ENCODE results near the gene MAPK14. TPM values are rescaled to one million over a fixed set of nuclear protein-coding genes. Genes with fewer than 3 reads are reported as not detected.

Gene MAPK14
- total and polyA plus RNA-seq, 10 of the 15 experiments (the other 5 are each of a cell fraction or from before 2014, with no cell fraction given) = 12.5 to 59.5 (median 43.0) TPM

GRCh38 chr6:36124881-36125280, 97.3 kb downstream of the MAPK14 start:
- ATAC-seq = no peak
- no peak overlapping the region for H3K4me3 ChIP-seq
- peaks cover 25% of the 10 kb centered on the region for H3K4me1 ChIP-seq (ENCODE audit: control insufficient read depth, insufficient read depth, low read length)
- POLR2A ChIA-PET = no interaction called here
- SMC1A ChIA-PET (ENCODE audit: uncharacterized antibody, unreplicated experiment) = interaction anchor here (0.6 to 7.8 kb wide), 4 partner anchors 56 to 783 kb away, joined by 3 to 75 read pairs (median 16); no protein-coding TSS in a partner anchor
- H3K9me3 ChIP-seq (replicated peaks; ENCODE audit: control insufficient read depth, insufficient read depth, low read length) = no peaks in the 10 kb centered on the region
- DNase-seq (ENCODE audit: low read depth, low spot score) = no peak
- RAD21 ChIA-PET (ENCODE audit: unreplicated experiment) = interaction anchor here (1.6 kb wide), 1 partner anchor 235 kb away, joined by 8 read pairs; no protein-coding TSS in a partner anchor
- TF ChIP-seq EGR1 (IDR thresholded peaks at IDR 0.05; ENCODE audit: borderline replicate concordance in 1 of 2, low read depth in 2 of 2, low read length in 2 of 2) (no peak), IRF5 (IDR thresholded peaks at IDR 0.05; ENCODE audit: borderline replicate concordance) (no peak), ZBTB33 (IDR thresholded peaks at IDR 0.05) (no peak), ZNF687 (IDR thresholded peaks at IDR 0.05) (no peak), SREBF1 (IDR thresholded peaks at IDR 0.05; ENCODE audit: low read length) (no peak), NFYB (IDR thresholded peaks at IDR 0.05; ENCODE audit: insufficient read depth, low read depth, low read length) (no peak), HDGF (IDR thresholded peaks at IDR 0.05) (no peak), CHD2 (IDR thresholded peaks at IDR 0.05; ENCODE audit: borderline replicate concordance, low read depth, low read length) (no peak), ESRRA (IDR thresholded peaks at IDR 0.05; ENCODE audit: low read length) (no peak), ZNF217 (IDR thresholded peaks at IDR 0.05) (no peak), NR2C1 (IDR thresholded peaks at IDR 0.05) (no peak), NKRF (conservative IDR thresholded peaks at IDR 0.05) (no peak), KLF5 (IDR thresholded peaks at IDR 0.05; ENCODE audit: partially characterized antibody) (no peak), SIN3A (IDR thresholded peaks at IDR 0.05; ENCODE audit: low read depth, low read length) (no peak), FOS (IDR thresholded peaks at IDR 0.05; ENCODE audit: borderline replicate concordance, extremely low read depth, insufficient read length) (no peak), RB1 (IDR thresholded peaks at IDR 0.05; ENCODE audit: borderline replicate concordance) (no peak)
- H4K20me1 ChIP-seq (ENCODE audit: control insufficient read depth, insufficient read depth) = no peaks in the 10 kb centered on the region
- H3K4me2 ChIP-seq (ENCODE audit: control insufficient read depth, insufficient read depth) = no peak overlapping the region
- intact Hi-C loops (cut with micrococcal nuclease; ENCODE audit: unreplicated experiment) (loop anchor here (10.0 kb wide), 1 partner anchor 180 kb away; no protein-coding TSS in a partner anchor), in situ Hi-C loops (cut with MboI) (loop anchor here (5.0 kb wide), 1 partner anchor 232 kb away; no protein-coding TSS in a partner anchor)
- H3K79me2 ChIP-seq (ENCODE audit: control insufficient read depth, insufficient read depth, low read length) = no peaks in the 10 kb centered on the region
- WGBS (ENCODE audit: insufficient coverage, insufficient replicate concordance, low lambda C conversion rate, missing lambda C conversion rate) = 72% methylated on average over 3 of the region's 3 CpGs
- H3K27ac ChIP-seq (ENCODE audit: control insufficient read depth, insufficient read depth) = no peak overlapping the region
- BruUV-seq (replicated peaks) = no TSS peak
- H3K27me3 ChIP-seq (replicated peaks in 1 of 2; ENCODE audit: control insufficient read depth in 2 of 2, insufficient read depth in 2 of 2, low read length in 1 of 2) = no peaks in the 10 kb centered on the region
- FAIRE-seq = no peak
- CTCF ChIA-PET = interaction anchor here (1.0 to 7.6 kb wide), 7 partner anchors 20 to 234 kb away, joined by 3 to 82 read pairs (median 6); no protein-coding TSS in a partner anchor
- no peak overlapping the region for H3K9ac ChIP-seq (ENCODE audit: control insufficient read depth, insufficient read depth, low read length)
- H3K36me3 ChIP-seq (ENCODE audit: control insufficient read depth in 2 of 2, insufficient read depth in 2 of 2, low read length in 1 of 2) = no peaks in the 10 kb centered on the region
- no peak overlapping the region for H2AFZ ChIP-seq (ENCODE audit: control insufficient read depth, low read depth, low read length)
